Uterus (tissue), 4 donors: ENCODE results near the gene PRC1. TPM values are rescaled to one million over a fixed set of nuclear protein-coding genes. Genes with fewer than 3 reads are reported as not detected.

Experiments
- DNase-seq, 2 donors: peaks; one replicate each; pipeline ENCODE4 v3.0.0-alpha.2; 2019 to 2020
- H3K27ac ChIP-seq, 2 donors: fragments of 200-600 bp; sonication (generic); 1 replicate in 1 of 2; 2 replicates in 1 of 2; pipeline ENCODE4 v1.5.1; 2016 to 2018
- H3K27me3 ChIP-seq, 2 donors: fragments of 200-600 bp; sonication (generic); one replicate each; pipeline ENCODE4 v1.5.1; 2018 to 2019; ENCODE audit warnings: control low read depth in 1 of 2
- H3K36me3 ChIP-seq, 2 donors: fragments of 200-600 bp; sonication (generic); one replicate each; pipeline ENCODE4 v1.5.1; 2019; ENCODE audit warnings: control low read depth in 1 of 2
- H3K4me1 ChIP-seq, 2 donors: fragments of 200-600 bp; sonication (generic); one replicate each; pipeline ENCODE4 v1.5.1; 2018 to 2019; ENCODE audit warnings: control low read depth in 1 of 2
- H3K4me3 ChIP-seq, 2 donors: fragments of 200-600 bp; sonication (generic); 1 replicate in 1 of 2; 2 replicates in 1 of 2; pipeline ENCODE4 v1.5.1; 2018 to 2019; ENCODE audit warnings: mild to moderate bottlenecking in 1 of 2
- H3K9me3 ChIP-seq, 2 donors: fragments of 200-600 bp; sonication (generic); one replicate each; pipeline ENCODE4 v1.5.1; 2019; ENCODE audit warnings: control low read depth in 1 of 2
- POLR2A ChIP-seq, 2 donors: fragments of 450-650 bp; IDR thresholded peaks; one replicate each; pipeline ENCODE4 v1.6.1; 2016; ENCODE audit warnings: antibody characterized with exemption in 2 of 2, mild to moderate bottlenecking in 1 of 2, moderate library complexity in 1 of 2
- intact Hi-C: fragments of 100-400 bp; cut with DNase I; formaldehyde crosslinking; loops from one replicate; pipeline ENCODE4 v1.15.1; 2023; ENCODE audit warnings: low total_unique reads
- total RNA-seq, 4 donors: library from RNA; depleted of rRNA in 3 of 4; stranded (reverse); fragments of >200 nt in 3 of 4; gene quantifications; one replicate each; pipeline versions ENCODE4 v1.1.0 to v1.2.4, GENCODE V29; 2014 to 2023
- TF ChIP-seq, protein P1 (sequence below), 4 experiments: fragments of 200-600 bp in 2 of 4; fragments of 450-650 bp in 2 of 4; sonication (generic) in 2 of 4; IDR thresholded peaks; one replicate each; pipeline ENCODE4 v1.5.1; 2016 to 2019; ENCODE audit warnings: antibody characterized with exemption in 4 of 4, mild to moderate bottlenecking in 2 of 4, moderate library complexity in 1 of 4
- donor health status: DM: yes; HTN: yes; CAD: no.

Gene PRC1
- total RNA-seq, 4 donors from 2014 or later = 7.1 to 95.0 (median 9.4) TPM; not detected in 1

GRCh38 chr15:90953947-90954711, 40.2 kb downstream of the PRC1 start:
- DNase-seq = no peak
- H3K9me3 ChIP-seq = no peaks in the 10 kb centered on the region
- H3K4me3 ChIP-seq = peak overlapping the region in 1 of 2 donors; percentile 73
- peak overlapping the region; percentile 62 to 91 for H3K27ac ChIP-seq
- H3K4me1 ChIP-seq = peaks cover 0 to 5% of the 10 kb centered on the region in 2 donors
- intact Hi-C loops = no loop called here
- no peaks in the 10 kb centered on the region for H3K36me3 ChIP-seq
- H3K27me3 ChIP-seq = no peaks in the 10 kb centered on the region
- TF ChIP-seq, protein P1, sequence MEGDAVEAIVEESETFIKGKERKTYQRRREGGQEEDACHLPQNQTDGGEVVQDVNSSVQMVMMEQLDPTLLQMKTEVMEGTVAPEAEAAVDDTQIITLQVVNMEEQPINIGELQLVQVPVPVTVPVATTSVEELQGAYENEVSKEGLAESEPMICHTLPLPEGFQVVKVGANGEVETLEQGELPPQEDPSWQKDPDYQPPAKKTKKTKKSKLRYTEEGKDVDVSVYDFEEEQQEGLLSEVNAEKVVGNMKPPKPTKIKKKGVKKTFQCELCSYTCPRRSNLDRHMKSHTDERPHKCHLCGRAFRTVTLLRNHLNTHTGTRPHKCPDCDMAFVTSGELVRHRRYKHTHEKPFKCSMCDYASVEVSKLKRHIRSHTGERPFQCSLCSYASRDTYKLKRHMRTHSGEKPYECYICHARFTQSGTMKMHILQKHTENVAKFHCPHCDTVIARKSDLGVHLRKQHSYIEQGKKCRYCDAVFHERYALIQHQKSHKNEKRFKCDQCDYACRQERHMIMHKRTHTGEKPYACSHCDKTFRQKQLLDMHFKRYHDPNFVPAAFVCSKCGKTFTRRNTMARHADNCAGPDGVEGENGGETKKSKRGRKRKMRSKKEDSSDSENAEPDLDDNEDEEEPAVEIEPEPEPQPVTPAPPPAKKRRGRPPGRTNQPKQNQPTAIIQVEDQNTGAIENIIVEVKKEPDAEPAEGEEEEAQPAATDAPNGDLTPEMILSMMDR (IDR thresholded peaks at IDR 0.05) = no peak
- TF ChIP-seq POLR2A (IDR thresholded peaks at IDR 0.05) = no peak

DNA sequence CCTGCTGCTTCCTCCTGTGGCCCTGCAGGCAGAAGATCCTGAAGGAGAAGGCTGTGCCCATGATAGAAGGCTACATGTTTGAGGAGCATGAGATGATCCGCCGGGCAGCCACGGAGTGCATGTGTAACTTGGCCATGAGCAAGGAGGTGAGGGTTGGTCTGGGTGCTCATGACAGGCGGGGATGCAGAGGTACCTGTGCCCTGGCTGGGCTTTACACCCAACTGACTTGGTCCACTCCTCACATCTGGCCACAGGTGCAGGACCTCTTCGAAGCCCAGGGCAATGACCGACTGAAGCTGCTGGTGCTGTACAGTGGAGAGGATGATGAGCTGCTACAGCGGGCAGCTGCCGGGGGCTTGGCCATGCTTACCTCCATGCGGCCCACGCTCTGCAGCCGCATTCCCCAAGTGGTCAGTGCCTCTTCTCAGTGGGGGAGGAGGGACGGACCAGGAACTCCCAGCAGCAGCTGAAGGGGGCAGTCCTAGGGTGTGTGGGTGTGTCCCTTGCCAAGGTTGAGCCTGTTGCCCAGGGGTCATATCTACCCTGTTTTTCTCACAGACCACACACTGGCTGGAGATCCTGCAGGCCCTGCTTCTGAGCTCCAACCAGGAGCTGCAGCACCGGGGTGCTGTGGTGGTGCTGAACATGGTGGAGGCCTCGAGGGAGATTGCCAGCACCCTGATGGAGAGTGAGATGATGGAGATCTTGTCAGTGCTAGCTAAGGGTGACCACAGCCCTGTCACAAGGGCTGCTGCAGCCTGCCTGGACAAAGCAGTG, 41.2 kb downstream of the PRC1 start:
- Histone ChIP-seq H3K4me1 (peaks cover 0 to 5% of the 10 kb centered on the region in 2 donors), H3K27me3 (no peaks in the 10 kb centered on the region), H3K36me3 (no peaks in the 10 kb centered on the region), H3K9me3 (no peaks in the 10 kb centered on the region), H3K4me3 (no peak overlapping the region), H3K27ac (no peak overlapping the region)
- TF ChIP-seq, protein P1 (IDR thresholded peaks at IDR 0.05) = no peak
- no peak for TF ChIP-seq POLR2A (IDR thresholded peaks at IDR 0.05)
- intact Hi-C loops = no loop called here
- DNase-seq = no peak

DNA sequence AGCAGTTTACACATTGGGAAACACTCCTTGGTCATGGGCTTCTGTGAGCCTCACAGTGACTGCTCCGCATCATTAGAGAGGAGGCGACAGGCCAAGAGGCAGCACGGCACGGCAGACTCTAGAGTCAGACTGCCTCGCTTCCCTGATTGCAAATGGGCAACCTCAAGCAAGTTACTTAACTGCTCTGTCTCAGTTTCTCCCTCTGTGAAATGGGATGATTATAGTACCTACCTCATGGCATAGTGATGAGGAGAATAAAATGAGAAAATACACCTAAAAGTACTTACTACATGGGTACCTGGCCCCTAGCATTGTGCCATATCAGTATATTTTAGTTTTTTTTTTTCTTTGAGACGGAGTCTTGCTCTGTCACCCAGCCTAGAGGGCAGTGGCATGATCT, 43.7 kb downstream of the PRC1 start:
- Histone ChIP-seq H3K9me3 (no peaks in the 10 kb centered on the region), H3K27me3 (no peaks in the 10 kb centered on the region), H3K4me1 (no peaks in the 10 kb centered on the region), H3K27ac (no peak overlapping the region), H3K4me3 (no peak overlapping the region), H3K36me3 (no peaks in the 10 kb centered on the region)
- intact Hi-C loops = no loop called here
- TF ChIP-seq, protein P1 (IDR thresholded peaks at IDR 0.05) = no peak
- no peak for TF ChIP-seq POLR2A (IDR thresholded peaks at IDR 0.05)
- DNase-seq = no peak

- TF ChIP-seq, protein P1 (IDR thresholded peaks at IDR 0.05) = no peak
- no peak for TF ChIP-seq POLR2A (IDR thresholded peaks at IDR 0.05)
- H3K9me3 ChIP-seq = no peaks in the 10 kb centered on the region
- H3K27me3 ChIP-seq = no peaks in the 10 kb centered on the region
- H3K4me1 ChIP-seq = no peaks in the 10 kb centered on the region
- no peak overlapping the region for H3K27ac ChIP-seq
- DNase-seq = no peak
- no peaks in the 10 kb centered on the region for H3K36me3 ChIP-seq
- H3K4me3 ChIP-seq = no peak overlapping the region
- intact Hi-C loops = no loop called here
These were observed 44.2 kb downstream of the PRC1 start for GRCh38 chr15:90949979-90950675.
